Stomach smooth muscle (tissue), 2 donors: ENCODE measurements around the gene GAREM1.

Experiments used
- H3K27ac ChIP-seq: one replicate; pipeline ENCODE4 v1.7.0; 2013; ENCODE audit warnings: mild to moderate bottlenecking, low read length, inconsistent platforms
- H3K27me3 ChIP-seq, 2 donors: one replicate each; pipeline ENCODE4 v1.7.0; 2013; ENCODE audit warnings: low read length in 2 of 2; ENCODE audit not compliant: insufficient read depth in 2 of 2, control insufficient read depth in 1 of 2
- H3K36me3 ChIP-seq, 2 donors: one replicate each; pipeline ENCODE4 v1.7.0; 2013; ENCODE audit warnings: low read length in 2 of 2; ENCODE audit not compliant: control insufficient read depth in 2 of 2, insufficient read depth in 2 of 2
- H3K4me1 ChIP-seq: one replicate; pipeline ENCODE4 v1.7.0; 2013; ENCODE audit warnings: low read length; ENCODE audit not compliant: control insufficient read depth, insufficient read depth
- H3K4me3 ChIP-seq, 2 donors: one replicate each; pipeline ENCODE4 v1.7.0; 2013; ENCODE audit warnings: low read length in 2 of 2
- H3K9ac ChIP-seq, 2 donors: one replicate each; pipeline ENCODE4 v1.7.0; 2013; ENCODE audit warnings: low read length in 2 of 2, mild to moderate bottlenecking in 1 of 2
- H3K9me3 ChIP-seq, 2 donors: one replicate each; pipeline ENCODE4 v1.7.0; 2013; ENCODE audit warnings: low read length in 2 of 2; ENCODE audit not compliant: control insufficient read depth in 2 of 2
- donor health status: healthy.
- donor health status: Pancreatic carcinoma.

Gene GAREM1

GRCh38 chr18:32328974-32329373, 141.7 kb downstream of the GAREM1 start:
- Histone ChIP-seq H3K4me3 (no peak overlapping the region), H3K9me3 (no peaks in the 10 kb centered on the region), H3K9ac (no peak overlapping the region), H3K4me1 (peaks cover 23% of the 10 kb centered on the region), H3K36me3 (no peaks in the 10 kb centered on the region), H3K27ac (no peak overlapping the region), H3K27me3 (no peaks in the 10 kb centered on the region)

DNA sequence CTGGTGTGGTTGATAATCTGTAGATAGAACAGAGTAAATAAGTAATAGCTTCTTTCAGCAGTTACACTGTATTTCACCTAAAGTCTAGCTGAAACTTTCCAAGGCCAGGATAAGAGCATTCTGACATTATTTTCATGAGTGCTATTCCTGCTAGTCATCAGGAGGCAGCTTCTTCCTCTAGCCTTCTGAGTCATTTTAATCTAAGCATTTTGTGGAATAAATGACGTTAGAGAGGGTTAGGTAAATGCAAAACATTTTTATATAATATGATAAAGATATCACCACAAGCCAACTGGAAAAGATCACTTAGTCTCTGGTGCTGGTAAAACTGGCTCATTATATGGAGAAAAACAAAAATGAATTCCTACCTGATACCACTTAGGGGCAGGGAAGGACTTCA, 142.3 kb downstream of the GAREM1 start:
- no peaks in the 10 kb centered on the region for H3K27me3 ChIP-seq
- no peak overlapping the region for H3K9ac ChIP-seq
- no peak overlapping the region for H3K4me3 ChIP-seq
- peaks cover 21% of the 10 kb centered on the region for H3K4me1 ChIP-seq
- no peaks in the 10 kb centered on the region for H3K36me3 ChIP-seq
- H3K9me3 ChIP-seq, result no peaks in the 10 kb centered on the region
- H3K27ac ChIP-seq, result no peak overlapping the region

- Histone ChIP-seq H3K27ac (peak overlapping the region; percentile 58), H3K9ac (no peak overlapping the region), H3K4me3 (peak overlapping the region; percentile 10 to 56), H3K27me3 (no peaks in the 10 kb centered on the region), H3K4me1 (peaks cover 19% of the 10 kb centered on the region), H3K9me3 (no peaks in the 10 kb centered on the region), H3K36me3 (no peaks in the 10 kb centered on the region)
Measured at GRCh38 chr18:32326450-32327308, 144.0 kb downstream of the GAREM1 start.

GRCh38 chr18:32324181-32324580, 146.5 kb downstream of the GAREM1 start:
- no peaks in the 10 kb centered on the region for H3K36me3 ChIP-seq
- no peak overlapping the region for H3K9ac ChIP-seq
- no peak overlapping the region for H3K27ac ChIP-seq
- H3K4me1 ChIP-seq, result peaks cover 19% of the 10 kb centered on the region
- peak overlapping the region in 1 of 2 donors; percentile 31 for H3K4me3 ChIP-seq
- no peaks in the 10 kb centered on the region for H3K9me3 ChIP-seq
- no peaks in the 10 kb centered on the region for H3K27me3 ChIP-seq

GRCh38 chr18:32321826-32322225, 148.9 kb downstream of the GAREM1 start:
- H3K9me3 ChIP-seq, result no peaks in the 10 kb centered on the region
- peaks cover 15% of the 10 kb centered on the region for H3K4me1 ChIP-seq
- H3K27ac ChIP-seq, result no peak overlapping the region
- H3K4me3 ChIP-seq, result no peak overlapping the region
- no peaks in the 10 kb centered on the region for H3K36me3 ChIP-seq
- no peaks in the 10 kb centered on the region for H3K27me3 ChIP-seq
- no peak overlapping the region for H3K9ac ChIP-seq

DNA sequence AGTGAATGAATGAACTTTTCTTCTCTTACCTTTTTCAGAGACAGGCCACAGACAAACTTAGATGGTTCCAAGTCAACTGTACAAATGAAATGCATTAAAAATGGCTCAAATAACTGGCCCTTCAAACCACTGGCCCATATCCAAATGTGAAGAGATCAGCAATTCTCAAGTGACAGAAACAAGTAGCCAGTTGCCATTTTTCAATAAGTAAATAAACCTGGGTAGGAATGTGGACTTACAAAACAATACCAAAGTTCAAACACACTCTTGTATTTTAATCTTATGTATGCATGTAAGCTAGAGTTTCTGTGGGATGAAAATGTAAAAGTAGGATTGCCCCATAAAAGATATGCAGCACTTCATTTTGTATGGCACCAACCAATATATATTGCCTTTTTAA, 151.6 kb downstream of the GAREM1 start:
- Histone ChIP-seq H3K27ac (no peak overlapping the region), H3K9ac (no peak overlapping the region), H3K27me3 (no peaks in the 10 kb centered on the region), H3K4me3 (no peak overlapping the region), H3K9me3 (no peaks in the 10 kb centered on the region), H3K4me1 (peaks cover 3% of the 10 kb centered on the region), H3K36me3 (no peaks in the 10 kb centered on the region)

DNA sequence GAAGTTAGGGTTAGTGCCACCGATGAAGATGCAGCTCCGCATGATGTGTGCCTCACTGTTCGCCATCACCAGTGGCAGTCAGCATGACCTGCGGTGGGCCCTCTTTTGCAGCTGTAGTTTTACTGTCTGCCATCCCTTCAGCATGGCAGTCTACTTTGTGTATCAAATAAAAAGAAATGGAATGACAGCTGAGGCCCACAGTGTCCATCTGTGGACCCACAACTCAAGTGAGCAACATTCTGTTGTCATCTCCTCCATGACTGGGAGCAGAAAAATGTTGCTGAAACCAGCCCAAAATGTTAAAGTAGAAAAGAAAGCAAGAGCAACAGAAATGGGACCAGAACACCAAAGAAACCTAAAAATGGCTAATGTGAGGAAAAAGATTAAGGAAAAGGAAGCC, 152.1 kb downstream of the GAREM1 start:
- H3K9ac ChIP-seq, result no peak overlapping the region
- H3K27ac ChIP-seq, result no peak overlapping the region
- H3K4me3 ChIP-seq, result no peak overlapping the region
- H3K4me1 ChIP-seq, result no peaks in the 10 kb centered on the region
- no peaks in the 10 kb centered on the region for H3K27me3 ChIP-seq
- H3K9me3 ChIP-seq, result no peaks in the 10 kb centered on the region
- no peaks in the 10 kb centered on the region for H3K36me3 ChIP-seq

- H3K4me3 ChIP-seq, result no peak overlapping the region
- no peak overlapping the region for H3K27ac ChIP-seq
- H3K9me3 ChIP-seq, result no peaks in the 10 kb centered on the region
- H3K9ac ChIP-seq, result no peak overlapping the region
- H3K36me3 ChIP-seq, result no peaks in the 10 kb centered on the region
- H3K4me1 ChIP-seq, result no peaks in the 10 kb centered on the region
- H3K27me3 ChIP-seq, result no peaks in the 10 kb centered on the region
Measured at GRCh38 chr18:32317651-32318050, 153.0 kb downstream of the GAREM1 start.

- H3K36me3 ChIP-seq, result no peaks in the 10 kb centered on the region
- no peaks in the 10 kb centered on the region for H3K27me3 ChIP-seq
- no peaks in the 10 kb centered on the region for H3K9me3 ChIP-seq
- no peak overlapping the region for H3K4me3 ChIP-seq
- no peak overlapping the region for H3K9ac ChIP-seq
- H3K4me1 ChIP-seq, result peaks cover 3% of the 10 kb centered on the region
- H3K27ac ChIP-seq, result no peak overlapping the region
Measured at GRCh38 chr18:32315881-32316280, 154.8 kb downstream of the GAREM1 start.

DNA sequence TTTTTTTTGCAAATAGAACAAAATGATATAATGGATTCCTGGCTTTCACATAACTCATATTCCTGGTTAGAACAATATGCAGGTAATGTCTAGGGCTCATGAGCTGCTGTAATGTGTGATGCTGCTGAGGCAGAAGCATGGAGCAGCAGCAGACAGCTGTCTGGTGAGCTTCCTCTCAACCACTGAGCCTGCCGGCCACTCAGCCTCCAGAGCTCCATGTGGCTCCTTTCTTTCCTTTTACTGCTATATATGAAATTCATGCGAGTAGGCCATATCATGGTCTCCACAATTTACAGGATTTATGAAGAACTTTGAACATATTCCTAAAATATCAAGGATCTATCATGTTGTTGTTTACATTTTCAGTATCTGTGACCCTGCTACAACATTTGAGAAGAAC, 159.9 kb downstream of the GAREM1 start:
- Histone ChIP-seq H3K36me3 (no peaks in the 10 kb centered on the region), H3K4me1 (peaks cover 7% of the 10 kb centered on the region), H3K4me3 (no peak overlapping the region), H3K9ac (no peak overlapping the region), H3K27me3 (no peaks in the 10 kb centered on the region), H3K9me3 (no peaks in the 10 kb centered on the region), H3K27ac (no peak overlapping the region)

DNA sequence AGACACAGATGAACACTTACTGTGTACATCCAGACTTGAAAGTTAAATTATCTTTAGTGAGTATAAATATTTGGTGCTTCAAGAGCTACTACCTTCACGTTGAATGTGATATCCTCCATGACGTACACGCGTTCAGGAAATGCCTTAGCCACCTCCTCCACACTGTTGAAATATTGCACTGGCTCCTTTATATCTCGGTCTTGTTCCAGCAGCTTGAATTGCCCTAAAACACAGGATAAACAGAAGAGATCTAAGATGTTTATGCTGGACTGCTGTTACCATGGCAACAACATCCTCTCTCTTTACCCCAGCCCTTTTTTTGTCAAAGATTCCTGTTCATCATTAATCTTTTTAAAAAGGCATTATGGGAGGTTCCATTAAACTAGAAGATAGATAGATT, 160.6 kb downstream of the GAREM1 start:
- Histone ChIP-seq H3K36me3 (no peaks in the 10 kb centered on the region), H3K27me3 (no peaks in the 10 kb centered on the region), H3K9ac (no peak overlapping the region), H3K27ac (peak overlapping the region; percentile 42), H3K4me3 (peak overlapping the region in 1 of 2 donors; percentile 33), H3K9me3 (no peaks in the 10 kb centered on the region), H3K4me1 (peaks cover 7% of the 10 kb centered on the region)
